Caco-2 (cell line): ENCODE results near the gene ADAM12. TPM values are rescaled to one million over a fixed set of nuclear protein-coding genes. Genes with fewer than 3 reads are reported as not detected.

Experiments used
- BruUV-seq: library from RNA; stranded (reverse); fragments of 400-500 nt; replicated peaks from 2 replicates; lab custom pipeline; 2021; lab: Mats Ljungman, UMichigan
- CTCF ChIA-PET: fragments of 300-600 bp; sonication (Branson Sonifier 250); formaldehyde crosslinking; loops from one replicate; lab custom pipeline; 2022; ENCODE audit warnings: antibody characterized with exemption; lab: Charles Lee
- POLR2A ChIA-PET: fragments of 300-600 bp; sonication (Branson Sonifier 250); formaldehyde crosslinking; loops from one replicate; lab custom pipeline; 2022; ENCODE audit warnings: antibody characterized with exemption; lab: Charles Lee
- DNase-seq, 2 experiments: peaks; one replicate each; pipeline versions ENCODE4 v3.0.0 to v3.0.0-alpha.2; 2020 to 2022
- H3K27me3 ChIP-seq: replicated peaks from 2 replicates; pipeline ENCODE4 v1.6.0; 2011; ENCODE audit warnings: low read length; ENCODE audit not compliant: control insufficient read depth, insufficient read depth
- H3K36me3 ChIP-seq: 2 replicates; pipeline ENCODE4 v1.5.1; 2011; ENCODE audit warnings: low read length; ENCODE audit not compliant: control insufficient read depth, insufficient read depth
- H3K4me1 ChIP-seq: fragments of 250-450 bp; sonication (Bioruptor Pico); 2 replicates; pipeline ENCODE4 v1.5.1; 2020; ENCODE audit warnings: mild to moderate bottlenecking
- H3K4me3 ChIP-seq: 2 replicates; pipeline ENCODE4 v1.5.1; 2011; ENCODE audit warnings: low read depth, mild to moderate bottlenecking, control low read depth, low read length
- H3K9me3 ChIP-seq: fragments of 250-450 bp; sonication (Bioruptor Pico); 2 replicates; pipeline ENCODE4 v1.5.1; 2020; ENCODE audit warnings: mild to moderate bottlenecking, moderate library complexity
- H3K27ac Mint-ChIP-seq: one replicate; pipeline ENCODE4 v1.8.0; 2022; ENCODE audit warnings: mixed read lengths; ENCODE audit not compliant: unreplicated experiment
- H3K27me3 Mint-ChIP-seq: one replicate; pipeline ENCODE4 v1.8.0; 2022; ENCODE audit warnings: mixed read lengths; ENCODE audit not compliant: insufficient read depth, unreplicated experiment
- H3K36me3 Mint-ChIP-seq: one replicate; pipeline ENCODE4 v1.8.0; 2022; ENCODE audit warnings: mild to moderate bottlenecking, mixed read lengths; ENCODE audit not compliant: insufficient read depth, unreplicated experiment
- H3K4me1 Mint-ChIP-seq: one replicate; pipeline ENCODE4 v1.8.0; 2022; ENCODE audit warnings: low read depth, mixed read lengths; ENCODE audit not compliant: unreplicated experiment
- H3K4me3 Mint-ChIP-seq: one replicate; pipeline ENCODE4 v1.8.0; 2022; ENCODE audit warnings: mild to moderate bottlenecking, moderate library complexity, mixed read lengths; ENCODE audit not compliant: unreplicated experiment
- H3K9me3 Mint-ChIP-seq: one replicate; pipeline ENCODE4 v1.8.0; 2022; ENCODE audit warnings: mixed read lengths; ENCODE audit not compliant: unreplicated experiment
- intact Hi-C: fragments of 100-400 bp; cut with micrococcal nuclease; formaldehyde crosslinking; loops from one replicate; pipeline ENCODE4 v1.10.0; 2022; ENCODE audit not compliant: unreplicated experiment
- total RNA-seq: library from RNA; stranded (reverse); gene quantifications from 2 replicates; pipeline ENCODE4 v1.2.3, GENCODE V29; 2022
- TF ChIP-seq, protein P1 (sequence below), 2 experiments: fragments of 200-600 bp in 1 of 2; IDR thresholded peaks; 1 replicate in 1 of 2; 2 replicates in 1 of 2; pipeline versions ENCODE4 v1.5.1 to v1.8.0; 2011 to 2022; ENCODE audit warnings: antibody characterized with exemption in 1 of 2, control low read depth in 1 of 2, inconsistent platforms in 1 of 2, low read depth in 1 of 2, low read length in 1 of 2, mild to moderate bottlenecking in 1 of 2, moderate library complexity in 1 of 2; ENCODE audit not compliant: insufficient read depth in 1 of 2, severe bottlenecking in 1 of 2, unreplicated experiment in 1 of 2

The ADAM12 gene
- total RNA-seq, 1 experiment from 2014 or later: not detected

GRCh38 chr10:126390324-126390723, 2.0 kb upstream of the ADAM12 start:
- CTCF ChIA-PET: no interaction called here
- no peak for DNase-seq
- intact Hi-C loops: no loop called here
- no peaks in the 10 kb centered on the region for H3K27me3 ChIP-seq
- H3K27me3 Mint-ChIP-seq: peaks cover 36% of the 10 kb centered on the region
- no peaks in the 10 kb centered on the region for H3K9me3 ChIP-seq
- peaks cover 4% of the 10 kb centered on the region for H3K36me3 Mint-ChIP-seq
- no peak overlapping the region for H3K4me3 Mint-ChIP-seq
- POLR2A ChIA-PET: no interaction called here
- BruUV-seq: no TSS peak
- peaks cover 10% of the 10 kb centered on the region for H3K4me1 Mint-ChIP-seq
- H3K4me1 ChIP-seq: no peaks in the 10 kb centered on the region
- TF ChIP-seq, protein P1, sequence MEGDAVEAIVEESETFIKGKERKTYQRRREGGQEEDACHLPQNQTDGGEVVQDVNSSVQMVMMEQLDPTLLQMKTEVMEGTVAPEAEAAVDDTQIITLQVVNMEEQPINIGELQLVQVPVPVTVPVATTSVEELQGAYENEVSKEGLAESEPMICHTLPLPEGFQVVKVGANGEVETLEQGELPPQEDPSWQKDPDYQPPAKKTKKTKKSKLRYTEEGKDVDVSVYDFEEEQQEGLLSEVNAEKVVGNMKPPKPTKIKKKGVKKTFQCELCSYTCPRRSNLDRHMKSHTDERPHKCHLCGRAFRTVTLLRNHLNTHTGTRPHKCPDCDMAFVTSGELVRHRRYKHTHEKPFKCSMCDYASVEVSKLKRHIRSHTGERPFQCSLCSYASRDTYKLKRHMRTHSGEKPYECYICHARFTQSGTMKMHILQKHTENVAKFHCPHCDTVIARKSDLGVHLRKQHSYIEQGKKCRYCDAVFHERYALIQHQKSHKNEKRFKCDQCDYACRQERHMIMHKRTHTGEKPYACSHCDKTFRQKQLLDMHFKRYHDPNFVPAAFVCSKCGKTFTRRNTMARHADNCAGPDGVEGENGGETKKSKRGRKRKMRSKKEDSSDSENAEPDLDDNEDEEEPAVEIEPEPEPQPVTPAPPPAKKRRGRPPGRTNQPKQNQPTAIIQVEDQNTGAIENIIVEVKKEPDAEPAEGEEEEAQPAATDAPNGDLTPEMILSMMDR (IDR thresholded peaks at IDR 0.05; ENCODE audit: insufficient read depth in 1 of 2, low read depth in 1 of 2, low read length in 1 of 2, severe bottlenecking in 1 of 2, unreplicated experiment in 1 of 2): no peak
- no peak overlapping the region for H3K27ac Mint-ChIP-seq
- H3K9me3 Mint-ChIP-seq: no peaks in the 10 kb centered on the region
- no peaks in the 10 kb centered on the region for H3K36me3 ChIP-seq
- no peak overlapping the region for H3K4me3 ChIP-seq

GRCh38 chr10:126387041-126387921, 996 bp downstream of the ADAM12 start:
- POLR2A ChIA-PET: no interaction called here
- CTCF ChIA-PET: interaction anchor here (0.9 to 1.0 kb wide), 2 partner anchors 406 to 453 kb away, joined by 3 read pairs; no protein-coding TSS in a partner anchor
- no peak overlapping the region for H3K4me3 ChIP-seq
- intact Hi-C loops: loop anchor here (1.0 kb wide), 2 partner anchors 405 to 453 kb away; no protein-coding TSS in a partner anchor
- peaks cover 4% of the 10 kb centered on the region for H3K36me3 Mint-ChIP-seq
- peaks cover 10% of the 10 kb centered on the region for H3K4me1 Mint-ChIP-seq
- no peaks in the 10 kb centered on the region for H3K9me3 Mint-ChIP-seq
- no peaks in the 10 kb centered on the region; the same call in 1 of the 2 replicates for H3K9me3 ChIP-seq
- H3K36me3 ChIP-seq: no peaks in the 10 kb centered on the region
- no peaks in the 10 kb centered on the region for H3K4me1 ChIP-seq
- BruUV-seq: no TSS peak
- no peak overlapping the region for H3K27ac Mint-ChIP-seq
- H3K27me3 Mint-ChIP-seq: peaks cover 32% of the 10 kb centered on the region
- TF ChIP-seq, protein P1 (IDR thresholded peaks at IDR 0.05; ENCODE audit: insufficient read depth in 1 of 2, low read depth in 1 of 2, low read length in 1 of 2, severe bottlenecking in 1 of 2, unreplicated experiment in 1 of 2): peak; percentile 74
- no peaks in the 10 kb centered on the region for H3K27me3 ChIP-seq
- H3K4me3 Mint-ChIP-seq: peak overlapping the region; percentile 73
- DNase-seq: peak; percentile 47 to 67

- H3K9me3 Mint-ChIP-seq: no peaks in the 10 kb centered on the region
- ChIA-PET CTCF (no interaction called here), POLR2A (no interaction called here)
- no peak for DNase-seq
- TF ChIP-seq, protein P1 (IDR thresholded peaks at IDR 0.05; ENCODE audit: insufficient read depth in 1 of 2, low read depth in 1 of 2, low read length in 1 of 2, severe bottlenecking in 1 of 2, unreplicated experiment in 1 of 2): no peak
- Histone ChIP-seq H3K27me3 (no peaks in the 10 kb centered on the region), H3K36me3 (no peaks in the 10 kb centered on the region), H3K4me3 (no peak overlapping the region), H3K4me1 (no peaks in the 10 kb centered on the region), H3K9me3 (no peaks in the 10 kb centered on the region; the same call in 1 of the 2 replicates)
- intact Hi-C loops: no loop called here
- H3K4me3 Mint-ChIP-seq: no peak overlapping the region
- peaks cover 10% of the 10 kb centered on the region for H3K4me1 Mint-ChIP-seq
- H3K36me3 Mint-ChIP-seq: peaks cover 4% of the 10 kb centered on the region
- H3K27ac Mint-ChIP-seq: no peak overlapping the region
- H3K27me3 Mint-ChIP-seq: peaks cover 20% of the 10 kb centered on the region
- BruUV-seq: no TSS peak
Measured at GRCh38 chr10:126384269-126384873, 3.9 kb downstream of the ADAM12 start.
